Measurements from ENCODE around the gene PPIA. TPM values are rescaled to one million over a fixed set of nuclear protein-coding genes. Genes with fewer than 3 reads are reported as not detected.
"Not testable (repeated sequence)": the region's sequence is repeated elsewhere in the genome, so short reads cannot be mapped to it uniquely, and the experiment has no call there.

The PPIA gene
- total RNA-seq, 2 donors from 2014 or later = 352 to 366 TPM

DNA sequence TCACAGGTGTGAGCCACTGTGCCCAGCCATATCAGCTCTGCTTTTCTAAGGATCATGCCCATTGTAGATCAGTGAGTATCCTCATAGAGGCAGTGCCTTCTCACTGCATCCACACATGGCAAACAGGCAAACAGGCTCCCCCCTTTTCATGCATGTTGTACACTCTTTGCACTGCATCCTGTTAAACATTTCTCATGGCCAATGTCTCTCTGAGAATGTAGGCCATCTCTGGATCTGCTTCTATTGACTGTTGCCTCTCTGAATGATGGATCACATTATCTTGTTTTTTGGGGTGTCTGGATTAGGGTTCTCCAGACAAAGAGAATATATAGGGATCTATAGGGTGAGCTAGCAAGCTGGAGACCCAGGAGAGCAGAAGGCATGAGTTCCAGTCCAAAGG is 13.1 kb upstream of the PPIA start:
- Histone ChIP-seq H3K4me1 (peaks cover 18% of the 10 kb centered on the region), H3K27ac (no peak overlapping the region), H3K36me3 (replicated peaks in 1 of 2; ENCODE audit: insufficient read depth in 1 of 2, low read depth in 2 of 2) (no peaks in the 10 kb centered on the region), H3K27me3 (no peaks in the 10 kb centered on the region), H3K9me3 (no peaks in the 10 kb centered on the region), H3K4me3 (no peak overlapping the region)
- DNase-seq = no peak
- intact Hi-C loops (cut with DNase I) = no loop called here
- TF ChIP-seq, protein P1, sequence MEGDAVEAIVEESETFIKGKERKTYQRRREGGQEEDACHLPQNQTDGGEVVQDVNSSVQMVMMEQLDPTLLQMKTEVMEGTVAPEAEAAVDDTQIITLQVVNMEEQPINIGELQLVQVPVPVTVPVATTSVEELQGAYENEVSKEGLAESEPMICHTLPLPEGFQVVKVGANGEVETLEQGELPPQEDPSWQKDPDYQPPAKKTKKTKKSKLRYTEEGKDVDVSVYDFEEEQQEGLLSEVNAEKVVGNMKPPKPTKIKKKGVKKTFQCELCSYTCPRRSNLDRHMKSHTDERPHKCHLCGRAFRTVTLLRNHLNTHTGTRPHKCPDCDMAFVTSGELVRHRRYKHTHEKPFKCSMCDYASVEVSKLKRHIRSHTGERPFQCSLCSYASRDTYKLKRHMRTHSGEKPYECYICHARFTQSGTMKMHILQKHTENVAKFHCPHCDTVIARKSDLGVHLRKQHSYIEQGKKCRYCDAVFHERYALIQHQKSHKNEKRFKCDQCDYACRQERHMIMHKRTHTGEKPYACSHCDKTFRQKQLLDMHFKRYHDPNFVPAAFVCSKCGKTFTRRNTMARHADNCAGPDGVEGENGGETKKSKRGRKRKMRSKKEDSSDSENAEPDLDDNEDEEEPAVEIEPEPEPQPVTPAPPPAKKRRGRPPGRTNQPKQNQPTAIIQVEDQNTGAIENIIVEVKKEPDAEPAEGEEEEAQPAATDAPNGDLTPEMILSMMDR (IDR thresholded peaks at IDR 0.05) = no peak
- TF ChIP-seq POLR2A (IDR thresholded peaks at IDR 0.05) = no peak
- no peak for ATAC-seq

DNA sequence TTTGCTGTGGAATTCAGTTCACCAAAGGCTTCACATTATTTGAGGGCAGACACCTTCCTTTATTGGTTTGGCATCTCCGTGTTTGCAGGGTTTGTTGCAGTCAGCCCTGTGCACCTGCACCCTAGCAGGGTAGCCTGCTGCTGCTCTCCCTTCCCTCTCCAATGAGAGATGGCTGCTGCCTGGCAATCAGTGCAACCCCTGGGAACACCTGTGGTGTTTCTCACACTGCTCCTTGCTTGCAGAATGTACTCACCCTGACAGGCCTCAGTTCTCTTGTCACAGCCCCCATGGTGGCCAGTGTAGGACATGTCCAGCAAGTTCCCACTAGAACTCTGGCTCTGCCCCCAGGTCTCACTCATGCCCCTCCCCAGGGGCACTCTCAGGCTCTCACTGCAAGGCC is 12.1 kb upstream of the PPIA start:
- Histone ChIP-seq H3K4me3 (no peak overlapping the region), H3K27me3 (no peaks in the 10 kb centered on the region), H3K36me3 (replicated peaks in 1 of 2; ENCODE audit: insufficient read depth in 1 of 2, low read depth in 2 of 2) (no peaks in the 10 kb centered on the region), H3K4me1 (peaks cover 18% of the 10 kb centered on the region), H3K27ac (peak overlapping the region in 1 of 4 donors; percentile 27), H3K9me3 (no peaks in the 10 kb centered on the region)
- 27 to 33% methylated on average over 1 of the region's 1 CpG for WGBS, 2 donors
- ATAC-seq = peak; percentile 89
- peak; percentile 74 to 86 (median 81) for DNase-seq
- intact Hi-C loops (cut with DNase I) = no loop called here
- no peak for TF ChIP-seq POLR2A (IDR thresholded peaks at IDR 0.05)
- TF ChIP-seq, protein P1 (IDR thresholded peaks at IDR 0.05) = no peak

DNA sequence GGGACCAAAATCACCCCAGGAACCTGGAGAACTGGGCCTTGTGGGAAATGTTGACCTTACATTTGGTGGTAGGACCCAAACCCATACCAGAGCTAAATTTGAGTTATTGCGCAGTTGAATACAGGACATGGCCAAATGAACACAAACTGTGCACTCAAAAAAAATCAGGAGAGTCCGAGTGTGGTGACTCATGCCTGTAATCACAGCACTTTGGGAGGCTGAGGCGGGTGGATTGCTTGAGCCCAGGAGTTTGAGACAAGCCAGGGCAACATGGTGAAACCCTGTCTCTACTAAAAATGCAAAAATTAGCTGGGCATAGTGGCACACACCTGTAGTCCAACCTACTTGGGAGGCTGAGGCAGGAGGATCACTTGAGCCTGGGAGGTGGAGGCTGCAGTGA is 11.3 kb upstream of the PPIA start:
- H3K27me3 ChIP-seq; H3K36me3 ChIP-seq (replicated peaks in 1 of 2; ENCODE audit: insufficient read depth in 1 of 2, low read depth in 2 of 2); DNase-seq; H3K4me3 ChIP-seq; H3K9me3 ChIP-seq; ATAC-seq; intact Hi-C loops (cut with DNase I): not testable (repeated sequence)
- peak overlapping the region in 1 of 4 donors; percentile 27 for H3K27ac ChIP-seq
- WGBS, 2 donors = 97 to 98% methylated on average over 3 of the region's 3 CpGs
- peaks cover 18% of the 10 kb centered on the region for H3K4me1 ChIP-seq

DNA sequence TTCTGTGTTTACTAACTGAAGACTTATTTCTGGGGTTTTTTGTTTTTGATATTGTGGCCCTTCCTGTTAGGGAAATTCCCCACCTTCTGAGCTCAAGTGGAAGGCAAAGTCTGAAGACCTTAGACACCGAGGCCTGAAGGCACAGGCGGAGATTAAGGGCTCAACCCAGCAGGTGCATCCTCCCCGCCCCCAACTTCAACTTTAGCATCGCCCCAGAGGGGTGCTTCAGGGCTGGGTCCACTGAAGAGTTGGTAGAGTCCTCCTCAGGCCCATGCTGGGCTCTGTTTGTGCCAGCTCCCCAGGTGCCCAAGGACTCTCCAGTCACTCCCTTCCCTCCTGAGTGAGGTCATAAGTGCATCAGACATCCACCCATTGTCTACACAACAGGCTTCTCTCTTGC is 9.4 kb upstream of the PPIA start:
- 78 to 89% methylated on average over 4 of the region's 4 CpGs for WGBS, 2 donors
- ATAC-seq = no peak
- peaks cover 18% of the 10 kb centered on the region for H3K4me1 ChIP-seq
- no peak for TF ChIP-seq POLR2A (IDR thresholded peaks at IDR 0.05)
- TF ChIP-seq, protein P1 (IDR thresholded peaks at IDR 0.05) = no peak
- DNase-seq = no peak
- H3K27ac ChIP-seq = no peak overlapping the region
- no peak overlapping the region for H3K4me3 ChIP-seq
- intact Hi-C loops (cut with DNase I) = no loop called here
- H3K27me3 ChIP-seq = no peaks in the 10 kb centered on the region
- no peaks in the 10 kb centered on the region for H3K9me3 ChIP-seq
- H3K36me3 ChIP-seq (replicated peaks in 1 of 2; ENCODE audit: insufficient read depth in 1 of 2, low read depth in 2 of 2) = no peaks in the 10 kb centered on the region

DNA sequence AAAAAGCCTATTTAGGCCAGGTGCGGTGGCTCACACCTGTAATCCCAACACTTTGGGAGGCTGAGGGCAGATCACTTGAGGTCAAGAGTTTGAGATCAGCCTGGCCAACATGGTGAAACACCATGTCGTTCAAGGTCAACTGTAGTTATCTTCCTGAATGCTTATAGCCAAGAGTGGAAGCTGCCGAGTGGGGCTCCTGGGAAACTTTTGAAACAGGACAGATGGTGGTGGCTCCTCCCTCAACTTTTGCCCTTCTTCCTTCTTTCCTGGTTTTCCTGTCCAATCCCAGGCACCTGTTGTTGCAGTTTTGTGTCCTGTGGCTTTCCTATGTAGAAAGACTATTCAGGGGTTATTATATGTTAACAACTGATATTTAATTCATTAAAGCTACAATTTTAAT is 8.7 kb upstream of the PPIA start:
- Histone ChIP-seq H3K9me3 (no peaks in the 10 kb centered on the region), H3K36me3 (replicated peaks in 1 of 2; ENCODE audit: insufficient read depth in 1 of 2, low read depth in 2 of 2) (no peaks in the 10 kb centered on the region), H3K4me3 (no peak overlapping the region), H3K27me3 (no peaks in the 10 kb centered on the region), H3K27ac (peak overlapping the region in 1 of 4 donors; percentile 37), H3K4me1 (peaks cover 18% of the 10 kb centered on the region)
- ATAC-seq (peak; percentile 45), DNase-seq (peak in 2 of 4 donors; percentile 54 to 60)
- intact Hi-C loops (cut with DNase I) = no loop called here
- WGBS, 2 donors = 45 to 52% methylated on average over 3 of the region's 3 CpGs
- TF ChIP-seq, protein P1 (IDR thresholded peaks at IDR 0.05) = no peak
- TF ChIP-seq POLR2A (IDR thresholded peaks at IDR 0.05) = no peak
